Stimulated activated naive CD4-positive, alpha-beta T cell (primary cell): Measurements from ENCODE around the gene KRT38.

Experiments
- DNase-seq, 6 experiments: peaks; one replicate each; lab custom pipeline; 2025; lab: John Stamatoyannopoulos, UW

Gene KRT38

GRCh38 chr17:41394254-41394996 is 46.4 kb downstream of the KRT38 start:
- DNase-seq: no peak

- no peak for DNase-seq
These were observed 47.0 kb downstream of the KRT38 start for GRCh38 chr17:41393826-41394225.

DNA sequence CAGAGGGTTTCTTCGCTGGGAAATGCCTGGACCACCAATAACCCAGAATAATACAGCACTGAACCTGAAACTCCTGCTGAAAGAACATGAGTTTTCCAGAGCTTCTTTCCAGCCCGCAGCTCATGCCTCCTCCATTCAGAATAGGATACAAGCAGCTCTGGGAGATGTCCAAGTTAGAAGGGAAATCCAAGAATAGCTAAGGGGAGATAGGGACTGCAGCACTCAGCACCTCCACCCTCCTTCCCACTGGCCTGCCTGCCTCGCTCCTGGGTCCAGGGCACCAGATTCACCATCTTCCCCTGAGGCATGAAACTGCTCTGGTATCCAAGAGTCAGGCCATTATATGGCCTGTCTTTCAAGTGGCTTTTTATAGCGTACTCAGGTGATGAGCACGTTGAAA is 47.5 kb downstream of the KRT38 start:
- no peak for DNase-seq

DNA sequence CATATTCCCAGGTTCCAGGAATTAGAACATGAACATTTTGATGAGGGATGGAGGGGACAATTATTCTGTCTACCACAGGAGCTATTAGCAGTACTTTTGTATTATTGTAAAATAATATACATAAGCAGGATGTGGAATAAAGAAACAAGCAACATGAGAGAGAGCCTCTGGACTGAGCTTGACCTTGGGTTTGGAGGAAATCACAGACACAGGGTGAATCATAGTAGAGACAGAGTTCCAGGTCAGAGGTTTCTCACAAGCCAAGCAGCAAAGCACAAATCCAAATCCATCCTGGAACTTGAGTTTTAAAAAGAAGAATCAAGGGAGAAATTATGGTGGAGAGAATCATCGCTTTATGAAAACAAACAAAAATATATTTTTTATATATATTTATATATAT is 48.5 kb downstream of the KRT38 start:
- DNase-seq: no peak

DNA sequence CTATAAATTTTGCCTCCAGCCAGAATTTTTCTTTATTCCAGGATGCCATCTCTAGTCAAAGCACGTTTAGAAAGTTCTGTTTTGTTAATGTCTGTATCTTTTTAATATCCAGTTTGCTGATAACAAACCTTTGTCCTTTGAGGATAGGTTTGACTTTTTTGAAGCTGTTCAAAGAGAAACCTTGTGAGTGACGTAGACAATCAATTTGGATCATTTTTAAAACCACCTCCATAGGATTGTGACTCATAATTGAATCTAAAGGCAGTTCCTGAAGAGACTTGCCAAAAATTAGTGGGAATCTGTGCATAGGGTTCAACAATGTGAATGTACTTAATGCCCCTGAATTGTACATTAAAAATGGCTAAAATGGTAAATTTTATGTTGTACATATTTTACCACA is 49.2 kb downstream of the KRT38 start:
- DNase-seq: no peak

DNA sequence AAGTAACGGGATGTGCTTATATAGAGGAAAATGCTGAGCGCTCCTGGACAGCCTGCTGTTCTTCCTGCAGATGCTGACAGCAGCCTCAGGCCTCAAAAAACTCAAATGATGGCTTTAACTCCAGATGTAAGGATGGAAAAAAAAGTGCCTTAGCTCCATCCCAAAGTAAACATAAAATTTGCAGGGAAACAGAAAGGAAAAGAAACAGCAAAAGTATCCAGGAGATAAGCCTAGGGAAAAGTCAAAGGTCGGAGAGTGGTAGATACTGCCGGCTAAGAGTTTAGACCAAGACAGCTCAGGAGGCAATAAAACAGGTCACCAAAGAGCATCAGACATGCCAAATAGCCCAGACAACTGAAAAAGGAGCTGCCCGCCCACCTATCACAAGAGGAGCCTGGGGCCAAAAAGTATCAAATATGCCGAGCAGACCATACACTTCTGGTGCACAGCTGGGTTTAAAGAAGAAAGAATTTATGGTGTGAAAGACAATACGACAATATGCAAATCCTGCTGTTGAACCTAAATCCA is 50.3 kb downstream of the KRT38 start:
- no peak for DNase-seq

DNA sequence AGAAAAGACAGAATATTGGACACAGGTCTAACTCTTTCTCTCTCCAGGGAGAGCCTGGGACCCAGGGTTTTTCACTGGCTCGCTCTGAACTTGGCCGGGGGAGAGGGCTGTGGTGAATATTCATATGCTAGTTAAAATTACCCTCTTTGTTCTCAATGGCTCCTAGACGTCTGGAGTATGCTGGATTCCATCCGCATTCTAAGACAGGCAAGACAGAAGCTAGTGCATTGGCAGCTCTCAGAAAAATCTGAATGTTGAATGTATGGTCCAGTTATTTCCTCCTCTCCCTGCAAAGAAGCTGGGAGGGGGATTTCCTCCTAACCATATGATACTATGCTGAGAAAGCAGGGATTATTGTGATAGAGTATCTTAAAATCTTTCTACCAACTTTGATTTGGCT is 53.1 kb downstream of the KRT38 start:
- no peak for DNase-seq

GRCh38 chr17:41386227-41386626 is 54.6 kb downstream of the KRT38 start:
- no peak for DNase-seq
